GM21528 (cell line): ENCODE results near the gene GBP1.
"Not testable (repeated sequence)": the region's sequence is repeated elsewhere in the genome, so short reads cannot be mapped to it uniquely, and the experiment has no call there.

Source experiments
- ATAC-seq: cut with Tn5 transposase; IDR thresholded peaks from one replicate; pipeline ENCODE4 v1.9.1; 2021; ENCODE audit warnings: mild to moderate bottlenecking, moderate library complexity; ENCODE audit not compliant: unreplicated experiment, low FRiP score

The GBP1 gene

GRCh38 chr1:89065079-89065868 lies at the start of gene GBP1:
Gene GBP1 (minus strand): TSS chr1:89065208. CDS start chr1:89063234, 1,974 bp downstream.
- peak; percentile 70 for ATAC-seq

GRCh38 chr1:89114662-89115061 lies 49.7 kb upstream of the GBP1 start:
- no peak for ATAC-seq

GRCh38 chr1:89112871-89113613 lies 48.0 kb upstream of the GBP1 start:
- no peak for ATAC-seq

- no peak for ATAC-seq
Measured at GRCh38 chr1:89104687-89105086, 39.7 kb upstream of the GBP1 start.

GRCh38 chr1:89104147-89104546 lies 39.1 kb upstream of the GBP1 start:
- no peak for ATAC-seq

- no peak for ATAC-seq
Measured at GRCh38 chr1:89102021-89102420, 37.0 kb upstream of the GBP1 start.

GRCh38 chr1:89100412-89100811 lies 35.4 kb upstream of the GBP1 start:
- ATAC-seq = no peak

- no peak for ATAC-seq
Measured at GRCh38 chr1:89098857-89099256, 33.8 kb upstream of the GBP1 start.

- ATAC-seq = no peak
Measured at GRCh38 chr1:89095737-89096136, 30.7 kb upstream of the GBP1 start.

- ATAC-seq = no peak
Measured at GRCh38 chr1:89089962-89090361, 25.0 kb upstream of the GBP1 start.

- no peak for ATAC-seq
Measured at GRCh38 chr1:89088572-89088971, 23.6 kb upstream of the GBP1 start.

- ATAC-seq = no peak
Measured at GRCh38 chr1:89087241-89087640, 22.2 kb upstream of the GBP1 start.

GRCh38 chr1:89085781-89086180 lies 20.8 kb upstream of the GBP1 start:
- no peak for ATAC-seq

GRCh38 chr1:89081005-89081404 lies 16.0 kb upstream of the GBP1 start:
- ATAC-seq = no peak

- not testable (repeated sequence) for ATAC-seq
Measured at GRCh38 chr1:89080068-89080467, 15.1 kb upstream of the GBP1 start.

- not testable (repeated sequence) for ATAC-seq
Measured at GRCh38 chr1:89072466-89073065, 7.6 kb upstream of the GBP1 start.

GRCh38 chr1:89070509-89070908 lies 5.5 kb upstream of the GBP1 start:
- no peak for ATAC-seq

- no peak for ATAC-seq
Measured at GRCh38 chr1:89069951-89070350, 4.9 kb upstream of the GBP1 start.

- no peak for ATAC-seq
Measured at GRCh38 chr1:89068291-89068690, 3.3 kb upstream of the GBP1 start.

GRCh38 chr1:89064632-89065031 lies 376 bp downstream of the GBP1 start:
- ATAC-seq = peak; percentile 62

- no peak for ATAC-seq
Measured at GRCh38 chr1:89063094-89063493, 1.9 kb downstream of the GBP1 start.
